B cell (primary cell): ENCODE data around the gene METTL8. TPM values are rescaled to one million over a fixed set of nuclear protein-coding genes. Genes with fewer than 3 reads are reported as not detected.

Source experiments
- ATAC-seq: fragments of 200-7000 bp; cut with Tn5 transposase; one replicate; pipeline ENCODE4 v1.10.0; 2021; ENCODE audit warnings: low read depth, mild to moderate bottlenecking, moderate number of reproducible peaks, moderate library complexity
- CTCF ChIA-PET: fragments of 350-600 bp; sonication (Branson Sonifier 250); formaldehyde crosslinking; loops from one replicate; lab custom pipeline; 2021; ENCODE audit warnings: antibody characterized with exemption, inconsistent platforms; lab: Charles Lee
- POLR2A ChIA-PET: fragments of 350-600 bp; sonication (Branson Sonifier 250); formaldehyde crosslinking; loops from one replicate; lab custom pipeline; 2021; ENCODE audit warnings: antibody characterized with exemption; lab: Charles Lee
- DNase-seq: peaks from one replicate; pipeline ENCODE4 v3.0.0; 2013
- H2AFZ ChIP-seq: 2 replicates; pipeline ENCODE4 v1.6.1; 2012; ENCODE audit warnings: mild to moderate bottlenecking, low read depth, low read length; ENCODE audit not compliant: insufficient read depth, poor library complexity, severe bottlenecking
- H3K27ac ChIP-seq, 2 donors: 1 replicate in 1 of 2; 2 replicates in 1 of 2; pipeline ENCODE4 v1.5.1; 2012 to 2013; ENCODE audit warnings: low read length in 2 of 2, mild to moderate bottlenecking in 2 of 2, moderate library complexity in 1 of 2
- H3K27me3 ChIP-seq, 4 experiments: fragments of 200-600 bp in 1 of 4; sonication (generic) in 1 of 4; replicated peaks in 1 of 4; 1 replicate in 2 of 4; 2 replicates in 2 of 4; pipeline versions ENCODE4 v1.6.1 to v1.7.0; 2013 to 2016; ENCODE audit warnings: low read length in 3 of 4, mild to moderate bottlenecking in 2 of 4, mixed read lengths in 1 of 4, moderate library complexity in 1 of 4; ENCODE audit not compliant: insufficient read depth in 4 of 4, control insufficient read depth in 3 of 4; ENCODE audit errors: control extremely low read depth in 1 of 4
- H3K36me3 ChIP-seq, 2 experiments: replicated peaks in 1 of 2; 1 replicate in 1 of 2; 2 replicates in 1 of 2; pipeline versions ENCODE4 v1.6.1 to v1.7.1; 2013; ENCODE audit warnings: low read length in 1 of 2; ENCODE audit not compliant: insufficient read depth in 2 of 2, control insufficient read depth in 1 of 2; ENCODE audit errors: control extremely low read depth in 1 of 2, extremely low read depth in 1 of 2
- H3K4me1 ChIP-seq, 2 donors: fragments of 200-600 bp in 1 of 2; sonication (generic) in 1 of 2; 1 replicate in 1 of 2; 2 replicates in 1 of 2; pipeline versions ENCODE4 v1.5.1 to v1.6.1; 2013 to 2017; ENCODE audit warnings: low read length in 2 of 2; ENCODE audit not compliant: control insufficient read depth in 2 of 2, insufficient read depth in 2 of 2
- H3K4me2 ChIP-seq: replicated peaks from 2 replicates; pipeline ENCODE3; 2012; ENCODE audit warnings: mild to moderate bottlenecking, low read depth, low read length; ENCODE audit not compliant: poor library complexity, severe bottlenecking
- H3K4me3 ChIP-seq, 5 experiments: fragments of 200-600 bp in 1 of 5; sonication (generic) in 1 of 5; 1 replicate in 3 of 5; 2 replicates in 2 of 5; pipeline versions ENCODE4 v1.5.1 to v1.7.0; 2011 to 2016; ENCODE audit warnings: low read length in 4 of 5, mild to moderate bottlenecking in 4 of 5, low read depth in 2 of 5, control low read depth in 1 of 5, moderate library complexity in 1 of 5; ENCODE audit not compliant: insufficient read depth in 1 of 5; ENCODE audit errors: control extremely low read depth in 1 of 5, extremely low read depth in 1 of 5
- H3K79me2 ChIP-seq: fragments of 200-600 bp; sonication (generic); one replicate; pipeline ENCODE4 v1.6.0; 2016; ENCODE audit warnings: low read length; ENCODE audit not compliant: control insufficient read depth, insufficient read depth
- H3K9ac ChIP-seq: fragments of 200-600 bp; sonication (generic); 2 replicates; pipeline ENCODE4 v1.6.1; 2017; ENCODE audit warnings: mild to moderate bottlenecking, low read length, moderate library complexity
- H3K9me3 ChIP-seq, 3 donors: one replicate each; pipeline versions ENCODE4 v1.6.1 to v1.7.1; 2013; ENCODE audit warnings: low read length in 2 of 3; ENCODE audit not compliant: control insufficient read depth in 2 of 3, insufficient read depth in 1 of 3; ENCODE audit errors: control extremely low read depth in 1 of 3
- H4K20me1 ChIP-seq: 2 replicates; pipeline ENCODE4 v1.6.0; 2012; ENCODE audit warnings: mild to moderate bottlenecking, low read length; ENCODE audit not compliant: insufficient read depth, control insufficient read depth, poor library complexity, severe bottlenecking
- H3K27ac Mint-ChIP-seq: one replicate; pipeline ENCODE4 v1.8.0; 2021; ENCODE audit warnings: mixed read lengths
- H3K27me3 Mint-ChIP-seq: one replicate; pipeline ENCODE4 v1.8.0; 2021; ENCODE audit warnings: mixed read lengths
- H3K4me1 Mint-ChIP-seq: one replicate; pipeline ENCODE4 v1.8.0; 2021; ENCODE audit warnings: mixed read lengths
- H3K4me3 Mint-ChIP-seq: one replicate; pipeline ENCODE4 v1.8.0; 2021; ENCODE audit warnings: mixed read lengths
- H3K9me3 Mint-ChIP-seq: one replicate; pipeline ENCODE4 v1.8.0; 2022; ENCODE audit warnings: mixed read lengths; ENCODE audit not compliant: insufficient read depth
- EZH2 ChIP-seq: IDR thresholded peaks from 2 replicates; pipeline ENCODE4 v1.6.1; 2012; ENCODE audit warnings: borderline replicate concordance, low read depth, mild to moderate bottlenecking, moderate library complexity, low read length; ENCODE audit not compliant: insufficient read depth, poor library complexity, severe bottlenecking
- WGBS: methylation state at CpG from one replicate; pipeline ENCODE4 v1.1.5; 2013; ENCODE audit warnings: missing lambda C conversion rate; ENCODE audit not compliant: insufficient coverage; 5-methylcytosine and 5-hydroxymethylcytosine counted together
- intact Hi-C: fragments of 100-400 bp; cut with micrococcal nuclease; formaldehyde crosslinking; loops from one replicate; pipeline ENCODE4 v1.10.0; 2022
- polyA plus RNA-seq: library from polyadenylated mRNA; depleted of rRNA; stranded (reverse); fragments of >200 nt; gene quantifications from 2 replicates; pipeline ENCODE4 v1.2.3, GENCODE V29; 2012
- total RNA-seq, 2 donors: library from RNA; stranded (reverse); fragments of 120-200 nt in 1 of 2; gene quantifications; 1 replicate in 1 of 2; 2 replicates in 1 of 2; pipeline versions ENCODE4 v1.2.3 to v1.2.4, GENCODE V29; 2013 to 2022
- TF ChIP-seq, protein P1 (sequence below): fragments of 200-600 bp; IDR thresholded peaks from one replicate; pipeline ENCODE4 v1.8.0; 2022; ENCODE audit warnings: antibody characterized with exemption, mild to moderate bottlenecking

Gene METTL8
- total and polyA plus RNA-seq, 2 donors (not counting 1 experiment from before 2014, with no cell fraction given), result 20.8 to 57.8 TPM

DNA sequence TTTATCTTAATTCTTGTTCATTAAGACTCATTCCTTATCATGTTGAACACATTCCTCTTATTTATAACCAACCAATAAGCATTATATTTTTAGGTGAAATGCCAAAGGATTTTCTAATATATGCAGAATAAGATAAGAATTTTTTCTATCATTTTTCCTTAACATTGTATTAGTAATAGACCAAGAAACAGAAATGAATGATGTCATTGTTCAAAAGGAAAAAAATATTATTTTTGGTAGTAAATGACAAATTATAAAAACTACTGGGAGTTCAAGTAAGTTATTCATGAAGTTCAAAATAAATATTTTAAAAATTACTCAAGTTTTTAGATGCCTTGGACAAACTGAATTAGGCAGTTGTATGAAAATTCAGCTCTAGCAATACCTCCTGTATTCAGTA lies 25.7 kb upstream of the METTL8 start:
- ChIA-PET POLR2A (no interaction called here), CTCF (interaction anchor here (1.2 kb wide), 1 partner anchor 12 kb away, joined by 3 read pairs; no protein-coding TSS in a partner anchor)
- H3K9me3 ChIP-seq, result no peaks in the 10 kb centered on the region
- H3K36me3 ChIP-seq, result peaks cover 1 to 32% of the 10 kb centered on the region in 2 experiments
- no peak overlapping the region for H3K4me3 ChIP-seq
- no peak overlapping the region for H2AFZ ChIP-seq
- TF ChIP-seq, protein P1, sequence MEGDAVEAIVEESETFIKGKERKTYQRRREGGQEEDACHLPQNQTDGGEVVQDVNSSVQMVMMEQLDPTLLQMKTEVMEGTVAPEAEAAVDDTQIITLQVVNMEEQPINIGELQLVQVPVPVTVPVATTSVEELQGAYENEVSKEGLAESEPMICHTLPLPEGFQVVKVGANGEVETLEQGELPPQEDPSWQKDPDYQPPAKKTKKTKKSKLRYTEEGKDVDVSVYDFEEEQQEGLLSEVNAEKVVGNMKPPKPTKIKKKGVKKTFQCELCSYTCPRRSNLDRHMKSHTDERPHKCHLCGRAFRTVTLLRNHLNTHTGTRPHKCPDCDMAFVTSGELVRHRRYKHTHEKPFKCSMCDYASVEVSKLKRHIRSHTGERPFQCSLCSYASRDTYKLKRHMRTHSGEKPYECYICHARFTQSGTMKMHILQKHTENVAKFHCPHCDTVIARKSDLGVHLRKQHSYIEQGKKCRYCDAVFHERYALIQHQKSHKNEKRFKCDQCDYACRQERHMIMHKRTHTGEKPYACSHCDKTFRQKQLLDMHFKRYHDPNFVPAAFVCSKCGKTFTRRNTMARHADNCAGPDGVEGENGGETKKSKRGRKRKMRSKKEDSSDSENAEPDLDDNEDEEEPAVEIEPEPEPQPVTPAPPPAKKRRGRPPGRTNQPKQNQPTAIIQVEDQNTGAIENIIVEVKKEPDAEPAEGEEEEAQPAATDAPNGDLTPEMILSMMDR, result no peak
- TF ChIP-seq EZH2, result no peak
- H3K27me3 Mint-ChIP-seq, result no peaks in the 10 kb centered on the region
- ATAC-seq (no peak), DNase-seq (no peak)
- no peaks in the 10 kb centered on the region for H3K9me3 Mint-ChIP-seq
- H3K27ac Mint-ChIP-seq, result no peak overlapping the region
- H3K4me3 Mint-ChIP-seq, result no peak overlapping the region
- H3K79me2 ChIP-seq, result peaks cover 4% of the 10 kb centered on the region
- H3K27ac ChIP-seq, result no peak overlapping the region
- H3K4me1 ChIP-seq, result no peaks in the 10 kb centered on the region
- H3K27me3 ChIP-seq, result no peaks in the 10 kb centered on the region
- H4K20me1 ChIP-seq, result no peaks in the 10 kb centered on the region
- no peak overlapping the region for H3K9ac ChIP-seq
- intact Hi-C loops, result no loop called here
- H3K4me1 Mint-ChIP-seq, result peaks cover 2% of the 10 kb centered on the region
- no peak overlapping the region for H3K4me2 ChIP-seq

GRCh38 chr2:171452773-171453172 lies 19.0 kb upstream of the METTL8 start:
- H3K27ac ChIP-seq, result no peak overlapping the region
- DNase-seq (no peak), ATAC-seq (no peak)
- H2AFZ ChIP-seq, result no peak overlapping the region
- no peaks in the 10 kb centered on the region for H4K20me1 ChIP-seq
- H3K27me3 ChIP-seq, result no peaks in the 10 kb centered on the region
- POLR2A ChIA-PET, result no interaction called here
- H3K9ac ChIP-seq, result no peak overlapping the region
- TF ChIP-seq, protein P1, result no peak
- no peak for TF ChIP-seq EZH2
- Mint-ChIP-seq H3K9me3 (no peaks in the 10 kb centered on the region), H3K27ac (no peak overlapping the region), H3K4me3 (no peak overlapping the region), H3K4me1 (peaks cover 2% of the 10 kb centered on the region), H3K27me3 (no peaks in the 10 kb centered on the region)
- CTCF ChIA-PET, result interaction anchor here (0.5 kb wide), 1 partner anchor 288 kb away, joined by 4 read pairs; no protein-coding TSS in a partner anchor
- no peak overlapping the region for H3K4me2 ChIP-seq
- H3K79me2 ChIP-seq, result peaks cover 4% of the 10 kb centered on the region
- H3K4me3 ChIP-seq, result no peak overlapping the region
- peaks cover 4 to 55% of the 10 kb centered on the region in 2 experiments for H3K36me3 ChIP-seq
- intact Hi-C loops, result no loop called here
- no peaks in the 10 kb centered on the region for H3K9me3 ChIP-seq
- no peaks in the 10 kb centered on the region for H3K4me1 ChIP-seq
- no CpG with 5 or more reads among the region's 4 CpGs for WGBS
